MCF 10A (cell line): ENCODE results near the gene BIK. TPM values are rescaled to one million over a fixed set of nuclear protein-coding genes. Genes with fewer than 3 reads are reported as not detected.

Experiments used
- BruUV-seq: library from RNA; stranded (reverse); fragments of 400-500 nt; replicated peaks from 2 replicates; lab custom pipeline; 2021; lab: Mats Ljungman, UMichigan
- CTCF ChIA-PET: fragments of 300-600 bp; sonication (Branson Sonifier 250); formaldehyde crosslinking; extraction: SDS; loops from one replicate; lab custom pipeline; 2021; ENCODE audit warnings: antibody characterized with exemption, inconsistent platforms; lab: Yijun Ruan, JAX
- POLR2A ChIA-PET: fragments of 300-600, 350-650 bp; sonication (Branson Sonifier 250); formaldehyde crosslinking; extraction: SDS; loops from one replicate; lab custom pipeline; 2020; ENCODE audit warnings: antibody characterized with exemption, inconsistent platforms; lab: Yijun Ruan, JAX
- DNase-seq: peaks from one replicate; pipeline ENCODE4 v3.0.0-alpha.2; 2018; ENCODE audit not compliant: unreplicated experiment
- H3K27ac Mint-ChIP-seq: one replicate; pipeline ENCODE4 v1.8.0; 2022; ENCODE audit warnings: mild to moderate bottlenecking, low read depth, mixed read lengths; ENCODE audit not compliant: unreplicated experiment
- H3K27me3 Mint-ChIP-seq: one replicate; pipeline ENCODE4 v1.8.0; 2022; ENCODE audit warnings: mixed read lengths; ENCODE audit not compliant: insufficient read depth, unreplicated experiment
- H3K36me3 Mint-ChIP-seq: one replicate; pipeline ENCODE4 v1.8.0; 2022; ENCODE audit warnings: mild to moderate bottlenecking, moderate library complexity, mixed read lengths; ENCODE audit not compliant: insufficient read depth, unreplicated experiment
- H3K4me1 Mint-ChIP-seq: one replicate; pipeline ENCODE4 v1.8.0; 2022; ENCODE audit warnings: mixed read lengths; ENCODE audit not compliant: insufficient read depth, unreplicated experiment
- H3K4me3 Mint-ChIP-seq: one replicate; pipeline ENCODE4 v1.8.0; 2022; ENCODE audit warnings: mild to moderate bottlenecking, moderate library complexity, mixed read lengths; ENCODE audit not compliant: unreplicated experiment
- H3K9me3 Mint-ChIP-seq: one replicate; pipeline ENCODE4 v1.8.0; 2022; ENCODE audit warnings: mixed read lengths; ENCODE audit not compliant: unreplicated experiment
- CTCF ChIP-seq: fragments of 200-600 bp; IDR thresholded peaks from one replicate; pipeline ENCODE4 v1.8.0; 2022; ENCODE audit warnings: antibody characterized with exemption, mild to moderate bottlenecking; ENCODE audit not compliant: unreplicated experiment
- intact Hi-C: fragments of 100-400 bp; cut with micrococcal nuclease; formaldehyde crosslinking; loops from 2 replicates; pipeline ENCODE4 v1.14.1; 2022
- total RNA-seq: library from RNA; stranded (reverse); gene quantifications from 2 replicates; pipeline ENCODE4 v1.2.3, GENCODE V29; 2022

Gene BIK
- total RNA-seq, 1 experiment from 2014 or later = 10.0 TPM

DNA sequence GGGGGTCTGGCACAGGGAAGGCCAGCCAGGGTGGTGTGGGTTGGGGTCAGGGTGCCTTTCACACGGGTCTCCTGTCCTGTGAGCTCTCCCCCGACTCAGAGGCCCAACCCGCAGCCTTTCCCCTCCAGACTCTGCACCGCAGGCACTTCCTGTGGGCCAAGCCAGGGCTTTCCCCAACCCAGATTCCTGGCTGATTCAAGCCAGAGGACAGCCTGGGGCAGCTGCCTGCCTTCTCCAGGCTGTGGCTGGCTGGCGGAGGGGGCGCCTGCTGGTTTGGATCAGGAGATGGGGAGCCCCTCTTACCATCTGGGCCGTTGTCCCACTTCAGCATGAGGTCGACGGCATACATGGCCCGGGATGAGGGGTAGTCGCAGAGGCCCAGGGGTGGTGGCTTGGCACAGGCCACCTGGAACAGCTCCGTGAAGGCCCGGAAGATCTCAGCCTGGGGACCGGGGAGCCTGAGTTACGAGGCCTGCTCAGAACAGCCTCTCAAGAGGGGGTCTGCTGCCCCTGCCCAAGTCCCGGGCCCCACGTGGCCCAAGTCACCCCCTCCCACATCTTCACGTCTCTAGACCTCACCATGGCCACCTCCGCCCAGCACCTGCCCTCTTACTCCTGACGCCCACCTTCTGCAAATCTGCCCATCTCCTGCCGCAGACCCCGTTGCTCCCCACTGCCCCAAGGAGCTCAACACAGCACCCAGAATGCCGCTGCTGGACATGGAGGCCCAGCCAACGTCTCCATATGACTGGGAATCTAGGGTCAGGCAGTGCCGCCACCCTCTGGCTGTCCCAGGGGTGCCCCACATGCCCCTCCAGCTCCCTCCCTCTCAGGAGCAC, 58.1 kb downstream of the BIK start:
- no peaks in the 10 kb centered on the region for H3K9me3 Mint-ChIP-seq
- no peak for DNase-seq
- H3K4me1 Mint-ChIP-seq = peaks cover 9% of the 10 kb centered on the region
- H3K36me3 Mint-ChIP-seq = peaks cover 49% of the 10 kb centered on the region
- ChIA-PET POLR2A (interaction anchor here (1.2 to 1.4 kb wide), 2 partner anchors 10 to 28 kb away, joined by 4 read pairs; no protein-coding TSS in a partner anchor), CTCF (interaction anchor here (0.7 to 1.3 kb wide), 2 partner anchors 19 to 983 kb away, joined by 3 to 4 read pairs; no protein-coding TSS in a partner anchor)
- no peaks in the 10 kb centered on the region for H3K27me3 Mint-ChIP-seq
- TF ChIP-seq CTCF = no peak
- intact Hi-C loops = no loop called here
- no TSS peak for BruUV-seq
- H3K27ac Mint-ChIP-seq = no peak overlapping the region
- H3K4me3 Mint-ChIP-seq = no peak overlapping the region

DNA sequence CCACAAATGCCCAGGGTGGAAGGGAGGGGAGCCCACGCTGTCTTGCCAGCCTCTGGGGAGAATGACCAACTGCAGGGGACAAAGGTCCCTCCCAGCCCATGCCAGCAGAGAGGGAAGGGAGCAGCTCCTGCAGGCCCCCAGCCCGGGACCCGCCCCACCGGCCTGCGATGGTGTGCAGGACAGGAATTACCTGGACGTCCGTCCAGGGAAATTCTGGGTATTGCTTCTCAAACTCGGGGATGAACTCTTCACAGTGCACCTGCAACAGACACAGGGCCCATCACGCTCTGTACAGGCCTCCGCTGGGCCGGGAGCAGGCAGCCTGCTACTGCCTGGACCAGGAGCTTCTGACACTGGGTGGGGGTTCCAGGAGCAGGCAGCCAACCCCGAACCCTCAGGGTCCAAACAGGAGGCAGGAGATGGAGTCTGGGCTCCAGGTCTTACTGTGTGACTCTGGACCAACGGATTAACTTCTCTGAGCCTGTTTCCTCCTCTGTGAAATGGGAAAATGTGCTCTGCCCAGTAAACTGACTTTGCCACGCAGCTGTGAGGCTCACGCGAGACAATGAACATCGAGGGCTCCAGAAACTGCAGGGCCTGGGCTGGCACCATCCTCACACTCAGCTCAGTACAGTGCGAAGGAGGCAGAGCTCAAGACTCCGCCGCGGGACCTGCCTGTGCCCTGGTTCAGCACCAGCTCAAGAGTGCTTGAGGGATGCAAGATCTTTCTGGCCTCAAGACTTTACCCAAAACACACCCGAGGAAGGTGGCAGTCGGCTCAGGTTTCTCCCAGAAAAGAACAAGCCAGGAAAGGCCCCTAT, 59.0 kb downstream of the BIK start:
- BruUV-seq = no TSS peak
- H3K4me3 Mint-ChIP-seq = no peak overlapping the region
- intact Hi-C loops = loop anchor here (1.0 kb wide), 1 partner anchor 12 kb away; no protein-coding TSS in a partner anchor
- no peak overlapping the region for H3K27ac Mint-ChIP-seq
- H3K9me3 Mint-ChIP-seq = no peaks in the 10 kb centered on the region
- peaks cover 47% of the 10 kb centered on the region for H3K36me3 Mint-ChIP-seq
- CTCF ChIA-PET = interaction anchor here (1.3 kb wide), 1 partner anchor 18 kb away, joined by 4 read pairs; no protein-coding TSS in a partner anchor
- peaks cover under 1% of the 10 kb centered on the region for H3K4me1 Mint-ChIP-seq
- POLR2A ChIA-PET = interaction anchor here (1.2 to 1.4 kb wide), 3 partner anchors 11 to 29 kb away, joined by 4 to 5 read pairs (median 4); no protein-coding TSS in a partner anchor
- no peaks in the 10 kb centered on the region for H3K27me3 Mint-ChIP-seq
- TF ChIP-seq CTCF = no peak
- DNase-seq = no peak

- no TSS peak for BruUV-seq
- POLR2A ChIA-PET = interaction anchor here (1.0 to 1.4 kb wide), 2 partner anchors 14 to 18 kb away, joined by 4 to 5 read pairs; no protein-coding TSS in a partner anchor
- no peak for TF ChIP-seq CTCF
- CTCF ChIA-PET = interaction anchor here (1.3 kb wide), 1 partner anchor 18 kb away, joined by 4 read pairs; no protein-coding TSS in a partner anchor
- H3K4me1 Mint-ChIP-seq = no peaks in the 10 kb centered on the region
- DNase-seq = no peak
- H3K9me3 Mint-ChIP-seq = no peaks in the 10 kb centered on the region
- intact Hi-C loops = loop anchor here (1.0 kb wide), 1 partner anchor 11 kb away; no protein-coding TSS in a partner anchor
- H3K36me3 Mint-ChIP-seq = peaks cover 48% of the 10 kb centered on the region
- H3K4me3 Mint-ChIP-seq = no peak overlapping the region
- no peaks in the 10 kb centered on the region for H3K27me3 Mint-ChIP-seq
- H3K27ac Mint-ChIP-seq = no peak overlapping the region
These were observed 59.6 kb downstream of the BIK start for GRCh38 chr22:43170131-43170480.
